HFF-Myc (cell line): ENCODE measurements around the gene RXRB.

Experiments used
- DNase-seq: peaks from one replicate; pipeline ENCODE4 v3.0.0-alpha.2; 2011; ENCODE audit warnings: low read depth; ENCODE audit errors: extremely low read depth
- H3K4me3 ChIP-seq: replicated peaks from 2 replicates; pipeline ENCODE4 v1.5.1; 2011; ENCODE audit warnings: low read depth, mild to moderate bottlenecking, control low read depth, low read length
- CTCF ChIP-seq: IDR thresholded peaks from 2 replicates; pipeline ENCODE4 v1.5.1; 2012; ENCODE audit warnings: mild to moderate bottlenecking, low read depth, low read length, control low read depth; ENCODE audit errors: missing control alignments

Gene RXRB

DNA sequence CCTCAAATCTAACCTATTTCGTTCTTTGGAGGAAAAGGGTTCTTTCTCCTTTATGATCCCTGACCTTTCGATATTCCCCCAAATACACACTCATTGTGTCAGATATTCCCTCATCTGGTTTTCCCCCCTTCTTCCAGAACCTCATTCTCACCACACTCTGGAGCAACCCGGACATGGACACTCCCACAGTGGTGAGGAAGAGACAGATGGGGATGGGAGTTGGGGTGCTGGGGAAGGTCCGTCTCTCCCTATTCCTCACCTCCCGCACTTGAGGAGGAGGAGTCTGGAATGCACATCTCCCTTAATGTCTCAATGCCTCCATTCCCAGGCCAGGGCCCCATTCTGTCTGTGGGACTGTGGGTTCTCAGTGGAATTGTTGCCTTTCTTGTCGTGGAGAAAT, 1.5 kb upstream of the RXRB start:
- no peak for TF ChIP-seq CTCF
- no peak for DNase-seq
- peak overlapping the region; percentile 85 for H3K4me3 ChIP-seq

DNA sequence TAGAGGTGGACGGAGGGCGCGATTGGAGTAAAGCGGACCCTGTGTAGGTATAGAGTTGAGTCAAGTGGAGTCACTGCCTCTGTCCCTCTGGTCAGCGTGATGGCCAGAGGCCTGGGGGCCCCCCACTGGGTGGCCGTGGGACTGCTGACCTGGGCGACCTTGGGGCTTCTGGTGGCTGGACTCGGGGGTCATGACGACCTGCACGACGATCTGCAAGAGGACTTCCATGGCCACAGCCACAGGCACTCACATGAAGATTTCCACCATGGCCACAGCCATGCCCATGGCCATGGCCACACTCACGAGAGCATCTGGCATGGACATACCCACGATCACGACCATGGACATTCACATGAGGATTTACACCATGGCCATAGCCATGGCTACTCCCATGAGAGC, 681 bp upstream of the RXRB start:
- no peak for DNase-seq
- no peak for TF ChIP-seq CTCF
- H3K4me3 ChIP-seq, result peak overlapping the region; percentile 85

DNA sequence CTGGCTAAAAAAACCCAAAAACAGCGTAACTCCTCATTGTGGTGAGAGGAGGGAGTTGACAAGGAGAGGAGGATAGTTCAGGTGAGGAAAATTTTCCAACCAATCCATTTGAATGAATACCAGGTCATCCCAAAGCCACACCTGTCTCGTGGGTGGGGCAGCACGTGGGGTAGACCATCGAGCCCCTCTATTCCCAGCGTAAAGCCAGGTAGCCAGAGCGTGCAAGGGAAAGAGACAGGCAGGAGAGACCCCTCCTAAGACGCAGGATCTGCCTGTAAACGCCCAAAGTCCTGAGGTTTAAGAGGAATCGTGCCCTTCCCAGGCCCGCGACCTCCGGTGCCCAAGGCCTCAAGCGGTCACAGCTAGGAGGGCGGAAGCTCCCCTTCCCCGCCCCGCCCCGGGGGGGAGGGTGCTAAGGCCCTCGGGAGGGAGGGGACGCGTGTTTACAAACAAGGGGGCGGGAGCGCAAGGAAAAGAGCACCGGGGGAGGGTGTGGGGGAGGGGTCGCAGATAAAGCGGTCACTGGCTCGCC, 712 bp downstream of the RXRB start:
- TF ChIP-seq CTCF, result no peak
- DNase-seq, result no peak
- peak overlapping the region; percentile 85 for H3K4me3 ChIP-seq

DNA sequence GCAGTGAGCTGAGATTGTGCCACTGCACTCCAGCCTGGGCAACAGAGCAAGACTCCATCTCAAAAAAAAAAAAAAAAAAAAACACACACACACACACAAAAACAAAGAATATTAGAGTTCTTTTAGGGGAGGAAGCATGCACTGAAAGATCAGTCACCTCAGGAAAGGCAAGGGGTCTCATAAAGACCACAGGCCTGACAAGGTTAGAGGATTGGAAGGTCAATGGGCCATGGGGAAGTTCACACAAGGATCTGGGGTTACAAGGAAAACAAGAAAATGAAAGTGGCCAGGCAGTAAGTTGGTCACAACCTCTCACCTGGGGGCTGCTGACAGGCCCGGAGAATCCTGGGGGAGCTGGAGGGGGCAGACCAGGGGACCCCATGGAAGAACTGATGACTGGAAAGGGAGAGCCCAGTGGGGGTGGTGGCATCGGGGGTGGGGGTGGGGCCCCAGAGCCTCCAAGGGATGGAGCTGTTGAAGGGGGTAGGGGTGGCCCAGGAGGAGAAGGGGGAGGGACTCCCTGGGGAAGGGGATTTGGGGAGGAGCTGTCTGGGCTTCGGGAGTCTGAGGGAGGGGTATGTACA, 1.5 kb downstream of the RXRB start:
- TF ChIP-seq CTCF, result no peak
- H3K4me3 ChIP-seq, result peak overlapping the region; percentile 85
- DNase-seq, result no peak

DNA sequence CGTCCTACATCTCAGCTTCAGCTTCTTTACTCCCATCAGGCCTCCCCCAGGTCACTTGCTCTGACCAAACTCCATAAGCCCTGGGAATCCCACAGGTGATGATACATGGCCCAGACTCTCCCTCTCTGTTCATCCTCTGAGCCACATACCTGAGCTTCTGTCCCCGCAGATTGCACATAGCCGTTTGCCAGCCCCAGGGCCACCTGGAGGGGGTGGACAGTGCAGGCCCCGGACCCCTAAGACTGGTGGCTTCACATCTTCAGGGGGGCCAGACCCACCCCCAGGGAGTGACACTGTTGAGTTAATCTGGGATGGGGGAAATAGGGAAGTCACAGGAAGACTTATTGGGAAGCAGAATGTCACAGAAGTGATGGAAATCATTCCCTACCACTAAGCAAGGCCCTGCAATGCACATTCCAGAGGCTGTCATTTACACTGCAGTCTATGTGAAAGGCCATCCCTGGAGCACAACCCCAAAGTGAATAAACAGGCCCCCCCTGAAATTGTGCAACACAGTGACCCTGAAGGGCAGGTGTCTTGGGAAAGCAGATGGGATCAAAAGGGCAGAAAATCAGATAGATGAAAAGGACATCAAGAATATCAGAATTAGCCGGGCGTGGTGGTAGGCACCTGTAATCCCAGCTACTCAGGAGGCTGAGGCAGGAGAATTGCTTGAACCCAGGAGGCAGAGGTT, 2.2 kb downstream of the RXRB start:
- no peak overlapping the region for H3K4me3 ChIP-seq

DNA sequence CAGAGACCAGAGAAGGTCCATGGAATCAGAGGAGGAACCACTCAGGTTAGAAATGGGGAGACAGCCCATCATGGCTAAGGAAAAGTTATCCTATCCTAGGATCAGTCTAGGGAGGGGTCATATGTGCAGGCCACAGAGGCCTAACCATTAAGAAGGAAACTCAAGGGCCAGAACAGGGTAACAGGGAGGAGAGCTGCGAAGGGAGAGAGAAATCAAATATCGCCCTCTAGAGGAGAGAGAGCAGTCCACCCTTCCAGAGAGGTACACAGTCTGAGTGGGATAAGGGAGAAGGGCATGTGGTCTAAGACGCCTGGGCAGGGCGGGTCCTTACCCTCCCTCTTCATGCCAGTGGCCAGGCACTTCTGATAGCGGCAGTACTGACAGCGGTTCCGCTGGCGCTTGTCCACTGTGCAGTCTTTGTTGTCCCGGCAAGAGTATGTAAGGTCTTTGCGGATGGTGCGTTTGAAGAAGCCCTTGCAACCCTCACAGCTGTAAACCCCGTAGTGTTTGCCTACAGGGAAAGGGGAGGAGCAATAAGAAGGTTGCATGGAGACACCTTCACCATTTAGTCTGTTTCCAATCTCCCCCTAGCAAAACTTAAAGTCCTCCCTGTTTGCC, 2.9 kb downstream of the RXRB start:
- no peak for DNase-seq
- TF ChIP-seq CTCF, result peak; percentile 76
- H3K4me3 ChIP-seq, result no peak overlapping the region

More for the DNA sequence above, 2.2 kb downstream of the RXRB start:
- TF ChIP-seq CTCF, result no peak
- no peak for DNase-seq
